Thoracic aorta (tissue), 2 donors: Measurements from ENCODE around the gene UVSSA. TPM values are rescaled to one million over a fixed set of nuclear protein-coding genes. Genes with fewer than 3 reads are reported as not detected.
"Not testable (repeated sequence)": the region's sequence is repeated elsewhere in the genome, so short reads cannot be mapped to it uniquely, and the experiment has no call there.

Experiments used
- ATAC-seq: fragments of 150-250 bp; one replicate; pipeline ENCODE4 v1.8.0; 2017; ENCODE audit warnings: low read depth; ENCODE audit not compliant: insufficient number of reproducible peaks, low FRiP score
- DNase-seq: peaks from one replicate; pipeline ENCODE4 v3.0.0-alpha.2; 2020; ENCODE audit warnings: low spot score
- H3K27ac ChIP-seq, 2 donors: fragments of 200-600 bp; sonication (generic); 1 replicate in 1 of 2; 2 replicates in 1 of 2; pipeline ENCODE4 v1.5.1; 2016; ENCODE audit warnings: mild to moderate bottlenecking in 2 of 2, moderate library complexity in 2 of 2
- H3K27me3 ChIP-seq: fragments of 200-600 bp; sonication (generic); replicated peaks from 2 replicates; pipeline ENCODE4 v1.6.0; 2016; ENCODE audit warnings: mild to moderate bottlenecking; ENCODE audit not compliant: insufficient read depth
- H3K36me3 ChIP-seq: fragments of 200-600 bp; sonication (generic); one replicate; pipeline ENCODE4 v1.5.1; 2016
- H3K4me1 ChIP-seq, 2 donors: fragments of 200-600 bp; sonication (generic); 1 replicate in 1 of 2; 2 replicates in 1 of 2; pipeline versions ENCODE4 v1.5.1 to v1.6.0; 2016; ENCODE audit warnings: low read depth in 2 of 2, mild to moderate bottlenecking in 1 of 2; ENCODE audit not compliant: control insufficient read depth in 1 of 2
- H3K4me3 ChIP-seq: fragments of 200-600 bp; sonication (generic); 2 replicates; pipeline ENCODE4 v1.5.1; 2016; ENCODE audit warnings: mild to moderate bottlenecking
- H3K9me3 ChIP-seq: fragments of 200-600 bp; sonication (generic); 2 replicates; pipeline ENCODE4 v1.5.1; 2016
- total RNA-seq, 2 donors: library from RNA; depleted of rRNA; stranded (reverse); fragments of >200 nt; gene quantifications; one replicate each; pipeline versions ENCODE4 v1.1.0 to v1.2.3, GENCODE V29; 2016
- TF ChIP-seq, protein P1 (sequence below): fragments of 200-600 bp; sonication (generic); IDR thresholded peaks from one replicate; pipeline ENCODE4 v1.5.1; 2019; ENCODE audit warnings: antibody characterized with exemption

UVSSA gene
- total RNA-seq, 2 donors from 2014 or later = 23.3 to 29.0 TPM

DNA sequence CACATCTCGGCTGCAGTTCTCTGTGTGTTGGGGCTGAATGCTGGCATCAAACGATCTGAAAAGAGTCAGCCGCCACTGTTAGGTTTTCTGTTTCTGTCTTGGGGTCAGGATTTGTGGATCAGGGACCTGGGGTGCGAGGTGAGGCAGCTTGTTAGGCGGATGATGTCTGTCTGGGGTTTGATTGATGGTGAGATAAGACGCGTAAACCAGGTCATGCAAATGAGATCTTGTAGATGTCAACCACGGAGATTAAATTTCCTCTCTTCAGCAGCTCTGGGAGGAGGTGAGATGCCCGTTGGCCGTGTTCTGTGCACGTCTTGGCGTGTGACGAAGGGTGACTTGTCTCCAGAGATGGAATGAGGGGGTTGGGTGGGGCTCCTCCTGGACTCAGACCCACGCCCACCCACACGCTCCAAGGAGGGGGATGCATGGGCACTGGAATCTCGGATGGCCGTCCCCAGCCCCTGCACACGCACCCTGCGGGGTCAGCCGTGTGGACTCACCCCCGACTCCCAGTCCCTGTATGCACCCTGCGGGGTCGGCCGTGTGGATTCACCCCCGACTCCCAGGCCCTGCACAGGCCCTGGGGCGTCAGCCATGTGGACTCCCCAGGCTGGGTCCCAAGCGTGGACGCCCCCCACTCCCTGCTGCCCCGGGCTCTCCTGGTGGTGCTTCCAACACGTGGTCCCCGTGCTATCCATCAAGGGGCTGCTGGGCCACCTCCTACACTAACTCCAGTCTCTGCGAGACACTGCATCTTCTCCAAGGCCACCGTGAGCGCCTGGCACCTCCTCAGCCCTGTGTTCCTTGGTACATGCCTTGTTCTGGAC is 16.0 kb upstream of the UVSSA start:
- H3K4me1 ChIP-seq = peaks cover 5 to 9% of the 10 kb centered on the region in 2 donors
- H3K9me3 ChIP-seq = no peaks in the 10 kb centered on the region
- no peaks in the 10 kb centered on the region for H3K27me3 ChIP-seq
- no peak overlapping the region for H3K4me3 ChIP-seq
- peaks cover 29% of the 10 kb centered on the region for H3K36me3 ChIP-seq
- no peak overlapping the region for H3K27ac ChIP-seq
- no peak for DNase-seq
- ATAC-seq = no peak
- TF ChIP-seq, protein P1, sequence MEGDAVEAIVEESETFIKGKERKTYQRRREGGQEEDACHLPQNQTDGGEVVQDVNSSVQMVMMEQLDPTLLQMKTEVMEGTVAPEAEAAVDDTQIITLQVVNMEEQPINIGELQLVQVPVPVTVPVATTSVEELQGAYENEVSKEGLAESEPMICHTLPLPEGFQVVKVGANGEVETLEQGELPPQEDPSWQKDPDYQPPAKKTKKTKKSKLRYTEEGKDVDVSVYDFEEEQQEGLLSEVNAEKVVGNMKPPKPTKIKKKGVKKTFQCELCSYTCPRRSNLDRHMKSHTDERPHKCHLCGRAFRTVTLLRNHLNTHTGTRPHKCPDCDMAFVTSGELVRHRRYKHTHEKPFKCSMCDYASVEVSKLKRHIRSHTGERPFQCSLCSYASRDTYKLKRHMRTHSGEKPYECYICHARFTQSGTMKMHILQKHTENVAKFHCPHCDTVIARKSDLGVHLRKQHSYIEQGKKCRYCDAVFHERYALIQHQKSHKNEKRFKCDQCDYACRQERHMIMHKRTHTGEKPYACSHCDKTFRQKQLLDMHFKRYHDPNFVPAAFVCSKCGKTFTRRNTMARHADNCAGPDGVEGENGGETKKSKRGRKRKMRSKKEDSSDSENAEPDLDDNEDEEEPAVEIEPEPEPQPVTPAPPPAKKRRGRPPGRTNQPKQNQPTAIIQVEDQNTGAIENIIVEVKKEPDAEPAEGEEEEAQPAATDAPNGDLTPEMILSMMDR = no peak

DNA sequence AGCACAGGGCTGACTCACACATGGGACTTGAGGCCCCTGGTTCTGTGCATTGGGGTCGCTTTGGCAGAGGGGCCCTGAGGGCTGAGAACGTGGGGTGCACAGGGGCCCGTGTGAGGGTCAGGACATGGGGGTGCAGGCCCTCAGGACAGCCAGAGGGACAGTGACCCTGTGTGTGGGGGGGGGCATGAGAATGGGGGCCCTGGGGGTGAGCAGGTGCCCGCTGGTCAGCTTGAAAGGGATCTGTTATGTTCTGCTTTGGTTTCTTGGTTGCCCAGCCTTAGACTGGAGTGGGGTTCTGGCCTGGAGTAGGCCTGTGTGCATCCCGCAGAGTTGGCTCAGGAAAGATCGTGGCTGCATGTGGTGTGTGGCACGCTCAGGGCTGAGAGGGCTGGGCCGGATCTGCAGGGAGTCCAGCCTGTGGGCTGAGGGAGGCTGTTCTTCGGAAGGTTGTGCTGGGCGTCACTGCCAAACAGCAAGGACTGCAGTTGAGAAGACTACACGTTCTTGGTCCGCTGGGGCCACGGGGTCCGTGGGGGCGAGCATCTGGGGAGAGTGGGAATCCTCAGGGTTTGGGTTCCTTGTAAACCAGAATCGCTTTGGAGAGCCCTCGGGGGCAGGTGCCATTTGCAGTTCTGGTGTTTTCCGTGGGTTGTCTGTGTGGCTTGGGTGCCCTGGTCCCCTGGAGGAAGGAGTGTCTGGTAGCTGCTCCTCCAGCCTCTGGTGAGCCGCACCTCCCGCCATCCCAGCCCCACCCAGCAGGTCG is 15.2 kb upstream of the UVSSA start:
- H3K9me3 ChIP-seq = no peaks in the 10 kb centered on the region
- TF ChIP-seq, protein P1 = no peak
- peaks cover 5 to 9% of the 10 kb centered on the region in 2 donors for H3K4me1 ChIP-seq
- H3K27ac ChIP-seq = no peak overlapping the region
- DNase-seq (no peak), ATAC-seq (no peak)
- no peaks in the 10 kb centered on the region for H3K27me3 ChIP-seq
- H3K36me3 ChIP-seq = peaks cover 30% of the 10 kb centered on the region
- no peak overlapping the region for H3K4me3 ChIP-seq

DNA sequence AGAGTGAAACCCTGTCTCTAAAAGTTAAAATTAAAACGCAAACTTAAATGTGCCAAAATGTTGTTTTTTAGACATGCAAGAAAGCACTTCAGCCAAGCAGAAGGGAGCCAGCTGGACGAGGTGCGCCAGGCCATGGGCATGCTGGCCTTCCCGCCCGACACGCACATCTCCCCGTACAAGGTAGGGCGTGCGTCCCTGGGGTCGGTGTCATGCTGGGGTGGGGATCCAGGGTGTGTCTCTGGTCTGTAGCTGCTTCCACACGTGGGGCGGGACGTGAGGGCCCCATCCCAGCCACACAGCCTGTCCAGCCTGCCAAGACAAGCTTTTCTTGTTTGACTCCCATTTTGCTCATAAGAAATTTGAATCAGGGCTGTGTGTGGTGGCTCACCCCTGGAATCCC is 14.3 kb upstream of the UVSSA start:
- DNase-seq = no peak
- Histone ChIP-seq H3K4me1 (peaks cover 5 to 9% of the 10 kb centered on the region in 2 donors), H3K27ac (peak overlapping the region in 1 of 2 donors; percentile 0), H3K27me3 (no peaks in the 10 kb centered on the region), H3K4me3 (no peak overlapping the region), H3K36me3 (peaks cover 26% of the 10 kb centered on the region), H3K9me3 (no peaks in the 10 kb centered on the region)
- ATAC-seq = no peak
- TF ChIP-seq, protein P1 = no peak

DNA sequence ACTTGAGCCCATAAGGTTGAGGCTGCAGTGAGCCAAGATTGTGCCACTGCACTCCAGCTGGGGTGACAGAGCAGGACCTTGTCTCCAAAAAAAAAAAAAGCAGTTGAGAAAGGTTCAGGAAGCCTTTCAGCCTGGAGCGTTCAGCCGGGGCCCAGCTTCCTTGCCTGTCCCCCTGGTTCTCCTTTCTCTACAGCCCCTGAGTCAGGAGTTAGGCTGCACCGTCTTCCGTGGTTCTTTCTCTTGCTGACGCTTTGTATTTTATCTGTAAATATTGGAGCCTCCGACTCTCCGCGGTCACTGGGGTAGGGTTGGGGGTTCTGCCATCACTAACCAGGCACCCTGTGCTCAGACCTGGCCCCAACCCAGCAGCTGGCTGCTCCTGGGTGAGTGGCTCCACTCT is 13.8 kb upstream of the UVSSA start:
- Histone ChIP-seq H3K27me3 (no peaks in the 10 kb centered on the region), H3K27ac (no peak overlapping the region), H3K4me1 (peaks cover 5 to 9% of the 10 kb centered on the region in 2 donors), H3K9me3 (no peaks in the 10 kb centered on the region), H3K36me3 (peaks cover 28% of the 10 kb centered on the region), H3K4me3 (no peak overlapping the region)
- TF ChIP-seq, protein P1 = no peak
- DNase-seq (no peak), ATAC-seq (no peak)

DNA sequence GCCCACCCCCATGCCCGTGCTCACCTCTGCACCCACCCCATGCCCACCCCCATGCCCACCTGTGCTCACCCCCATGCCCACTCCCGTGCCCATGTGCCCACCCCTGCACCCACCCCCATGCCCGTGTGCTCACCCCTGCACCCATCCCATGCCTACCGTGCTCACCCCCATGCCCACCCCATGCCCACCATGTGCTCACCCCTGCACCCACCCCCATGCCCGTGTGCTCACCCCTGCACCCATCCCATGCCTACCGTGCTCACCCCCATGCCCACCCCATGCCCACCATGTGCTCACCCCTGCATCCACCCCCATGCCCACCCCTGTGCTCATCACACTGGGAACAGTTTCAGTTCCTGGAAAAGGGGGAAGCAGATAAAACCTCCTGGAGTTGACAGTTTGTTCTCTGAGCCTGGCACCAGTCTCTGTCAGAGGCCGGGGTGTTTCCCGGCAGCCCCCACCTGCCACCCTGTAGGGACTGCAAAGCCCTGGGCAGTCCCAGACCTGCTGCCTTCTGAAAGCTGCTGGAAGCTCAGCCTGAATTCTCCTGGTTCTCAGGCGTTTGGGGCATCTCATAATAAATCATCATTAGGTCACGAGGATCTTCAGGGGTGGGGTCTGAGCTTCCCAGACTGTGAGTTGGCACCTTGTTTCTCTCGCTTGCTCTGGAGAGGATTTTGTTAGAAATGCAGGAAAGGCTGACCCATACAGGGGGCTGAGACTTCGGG is 13.0 kb upstream of the UVSSA start:
- ATAC-seq, H3K4me1 ChIP-seq, DNase-seq, H3K27ac ChIP-seq, H3K9me3 ChIP-seq, H3K27me3 ChIP-seq, H3K4me3 ChIP-seq: not testable (repeated sequence)
- H3K36me3 ChIP-seq = peaks cover 27% of the 10 kb centered on the region
